Mesenchymal stem cell (in vitro differentiated cells and primary cell): ENCODE results near the gene AXIN2.
A peak's percentile ranks its signal among the peaks of the same experiment; 100 is the strongest.

Experiments
- DNase-seq: peaks from one replicate; pipeline ENCODE4 v3.0.0-alpha.2; 2013
- H2AFZ ChIP-seq: one replicate; pipeline ENCODE4 v1.6.1; 2013; ENCODE audit warnings: low read depth, mild to moderate bottlenecking, control low read depth, inconsistent platforms, low read length, moderate library complexity
- H2AK5ac ChIP-seq: 2 replicates; pipeline ENCODE4 v1.6.1; 2013; ENCODE audit warnings: low read length, moderate library complexity, mild to moderate bottlenecking, inconsistent platforms; ENCODE audit not compliant: severe bottlenecking
- H2BK120ac ChIP-seq: one replicate; pipeline ENCODE4 v1.6.1; 2013; ENCODE audit warnings: low read depth, mild to moderate bottlenecking, inconsistent platforms, low read length, moderate library complexity
- H2BK12ac ChIP-seq, 2 experiments: one replicate each; pipeline ENCODE4 v1.6.1; 2013; ENCODE audit warnings: inconsistent platforms in 2 of 2, low read length in 2 of 2, mild to moderate bottlenecking in 2 of 2, moderate library complexity in 2 of 2, control low read depth in 1 of 2
- H2BK15ac ChIP-seq: one replicate; pipeline ENCODE4 v1.6.1; 2013; ENCODE audit warnings: mild to moderate bottlenecking, low read depth, inconsistent platforms; ENCODE audit not compliant: poor library complexity, severe bottlenecking
- H2BK5ac ChIP-seq: 2 replicates; pipeline ENCODE4 v1.6.1; 2013; ENCODE audit warnings: low read depth, mild to moderate bottlenecking, low read length, control low read depth, inconsistent platforms; ENCODE audit not compliant: poor library complexity, severe bottlenecking
- H3K14ac ChIP-seq, 2 experiments: one replicate each; pipeline ENCODE4 v1.6.1; 2013; ENCODE audit warnings: inconsistent platforms in 2 of 2, low read length in 2 of 2, control low read depth in 1 of 2, mild to moderate bottlenecking in 1 of 2, moderate library complexity in 1 of 2
- H3K18ac ChIP-seq, 2 experiments: one replicate each; pipeline ENCODE4 v1.6.1; 2013; ENCODE audit warnings: inconsistent platforms in 2 of 2, low read length in 2 of 2, control low read depth in 1 of 2, low read depth in 1 of 2, mild to moderate bottlenecking in 1 of 2
- H3K23ac ChIP-seq, 2 experiments: one replicate each; pipeline ENCODE4 v1.6.1; 2013; ENCODE audit warnings: inconsistent platforms in 2 of 2, low read length in 2 of 2, mild to moderate bottlenecking in 2 of 2, moderate library complexity in 2 of 2, control low read depth in 1 of 2
- H3K27ac ChIP-seq: 2 replicates; pipeline ENCODE4 v1.5.1; 2013; ENCODE audit warnings: mild to moderate bottlenecking, moderate library complexity, low read length, control low read depth, inconsistent platforms; ENCODE audit not compliant: poor library complexity, severe bottlenecking
- H3K27me3 ChIP-seq, 2 experiments: 2 replicates each; pipeline versions ENCODE4 v1.6.1 to v1.7.0; 2013; ENCODE audit warnings: low read length in 2 of 2, mild to moderate bottlenecking in 2 of 2, moderate library complexity in 2 of 2, control low read depth in 1 of 2, inconsistent platforms in 1 of 2; ENCODE audit not compliant: control insufficient read depth in 1 of 2, insufficient read depth in 1 of 2
- H3K36me3 ChIP-seq, 2 experiments: 2 replicates each; pipeline versions ENCODE4 v1.6.1 to v1.7.0; 2013; ENCODE audit warnings: low read length in 2 of 2, control low read depth in 1 of 2, inconsistent platforms in 1 of 2, low read depth in 1 of 2, mild to moderate bottlenecking in 1 of 2; ENCODE audit not compliant: insufficient read depth in 2 of 2, control insufficient read depth in 1 of 2
- H3K4ac ChIP-seq, 2 experiments: one replicate each; pipeline ENCODE4 v1.6.1; 2013; ENCODE audit warnings: inconsistent platforms in 2 of 2, low read length in 2 of 2, mild to moderate bottlenecking in 2 of 2, moderate library complexity in 2 of 2, control low read depth in 1 of 2, low read depth in 1 of 2
- H3K4me1 ChIP-seq: 2 replicates; pipeline ENCODE4 v1.6.1; 2013; ENCODE audit warnings: low read depth, low read length, control low read depth; ENCODE audit not compliant: control insufficient read depth, insufficient read depth
- H3K4me2 ChIP-seq: 2 replicates; pipeline ENCODE4 v1.6.1; 2013; ENCODE audit warnings: low read length, mild to moderate bottlenecking, inconsistent platforms; ENCODE audit not compliant: poor library complexity, severe bottlenecking
- H3K4me3 ChIP-seq, 2 experiments: 2 replicates each; pipeline versions ENCODE4 v1.5.1 to v1.7.0; 2013; ENCODE audit warnings: low read length in 2 of 2, mild to moderate bottlenecking in 2 of 2, control low read depth in 1 of 2, low read depth in 1 of 2; ENCODE audit not compliant: insufficient read depth in 1 of 2
- H3K79me1 ChIP-seq: replicated peaks from 2 replicates; pipeline ENCODE4 v1.6.1; 2013; ENCODE audit warnings: mild to moderate bottlenecking, control low read depth, low read length, inconsistent platforms; ENCODE audit not compliant: poor library complexity, severe bottlenecking
- H3K9ac ChIP-seq: 2 replicates; pipeline ENCODE4 v1.7.0; 2013; ENCODE audit warnings: mild to moderate bottlenecking, low read length, moderate library complexity
- H3K9me3 ChIP-seq: 2 replicates; pipeline ENCODE4 v1.7.0; 2013; ENCODE audit warnings: mild to moderate bottlenecking, low read length; ENCODE audit not compliant: control insufficient read depth
- H4K8ac ChIP-seq: one replicate; pipeline ENCODE4 v1.6.1; 2013; ENCODE audit warnings: inconsistent platforms, mild to moderate bottlenecking, low read length, moderate library complexity
- H4K91ac ChIP-seq: one replicate; pipeline ENCODE4 v1.6.1; 2013; ENCODE audit warnings: mild to moderate bottlenecking, low read length, inconsistent platforms
- WGBS: methylation state at CpG from one replicate; pipeline ENCODE4 v1.1.7; 2013; ENCODE audit warnings: mixed read lengths; 5-methylcytosine and 5-hydroxymethylcytosine counted together

Gene AXIN2

GRCh38 chr17:65533056-65533745, 28.2 kb downstream of the AXIN2 start:
- Histone ChIP-seq H2AK5ac (no peak overlapping the region), H2AFZ (no peak overlapping the region), H2BK5ac (no peak overlapping the region), H3K9ac (no peak overlapping the region), H3K27ac (no peak overlapping the region), H3K23ac (no peak overlapping the region), H3K79me1 (peaks cover 7% of the 10 kb centered on the region), H3K4me2 (no peak overlapping the region), H4K91ac (no peak overlapping the region), H2BK15ac (no peak overlapping the region), H3K18ac (no peak overlapping the region), H3K27me3 (no peaks in the 10 kb centered on the region), H3K36me3 (peaks cover 63 to 65% of the 10 kb centered on the region in 2 experiments), H4K8ac (no peak overlapping the region), H2BK120ac (no peak overlapping the region), H3K4me3 (no peak overlapping the region), H3K9me3 (no peaks in the 10 kb centered on the region), H3K4me1 (peaks cover 17% of the 10 kb centered on the region), H3K14ac (no peak overlapping the region), H3K4ac (no peak overlapping the region), H2BK12ac (no peak overlapping the region)
- DNase-seq = no peak
- 86% methylated on average over 13 of the region's 13 CpGs for WGBS

GRCh38 chr17:65532101-65532890, 29.2 kb downstream of the AXIN2 start:
- Histone ChIP-seq H2BK120ac (no peak overlapping the region), H3K4me3 (peak overlapping the region in 1 of 2 experiments; percentile 32), H3K9ac (peak overlapping the region; percentile 64), H2AK5ac (no peak overlapping the region), H3K23ac (no peak overlapping the region), H2BK15ac (no peak overlapping the region), H3K4me1 (peaks cover 15% of the 10 kb centered on the region), H3K79me1 (peaks cover 4% of the 10 kb centered on the region), H3K4ac (peak overlapping the region in 1 of 2 experiments; percentile 16), H2BK5ac (no peak overlapping the region), H2AFZ (no peak overlapping the region), H3K36me3 (peaks cover 62 to 63% of the 10 kb centered on the region in 2 experiments), H4K8ac (no peak overlapping the region), H3K27ac (no peak overlapping the region), H2BK12ac (no peak overlapping the region), H3K27me3 (no peaks in the 10 kb centered on the region), H3K9me3 (no peaks in the 10 kb centered on the region), H4K91ac (no peak overlapping the region), H3K4me2 (no peak overlapping the region), H3K18ac (peak overlapping the region in 1 of 2 experiments; percentile 25), H3K14ac (no peak overlapping the region)
- 81% methylated on average over 8 of the region's 9 CpGs for WGBS
- no peak for DNase-seq

GRCh38 chr17:65531256-65532100, 30.0 kb downstream of the AXIN2 start:
- Histone ChIP-seq H2AFZ (no peak overlapping the region), H3K9me3 (no peaks in the 10 kb centered on the region), H3K4me1 (peaks cover 15% of the 10 kb centered on the region), H3K23ac (no peak overlapping the region), H3K36me3 (peaks cover 55 to 57% of the 10 kb centered on the region in 2 experiments), H3K18ac (peak overlapping the region in 1 of 2 experiments; percentile 25), H3K27me3 (no peaks in the 10 kb centered on the region), H3K4me2 (no peak overlapping the region), H3K9ac (peak overlapping the region; percentile 64), H4K8ac (no peak overlapping the region), H3K79me1 (peaks cover 4% of the 10 kb centered on the region), H3K4ac (no peak overlapping the region), H2BK15ac (no peak overlapping the region), H3K4me3 (peak overlapping the region in 1 of 2 experiments; percentile 32), H3K14ac (no peak overlapping the region), H4K91ac (no peak overlapping the region), H3K27ac (no peak overlapping the region), H2AK5ac (no peak overlapping the region), H2BK120ac (no peak overlapping the region), H2BK5ac (no peak overlapping the region), H2BK12ac (no peak overlapping the region)
- peak; percentile 77 for DNase-seq
- 6% methylated on average over 13 of the region's 16 CpGs for WGBS
